GM18526 (cell line): Measurements from ENCODE around the gene CLIP3.

Experiments
- POLR2A ChIP-seq: IDR thresholded peaks from 3 replicates; pipeline ENCODE4 v1.6.1; 2011; ENCODE audit not compliant: insufficient read length; ENCODE audit errors: extremely low read depth

Gene CLIP3

DNA sequence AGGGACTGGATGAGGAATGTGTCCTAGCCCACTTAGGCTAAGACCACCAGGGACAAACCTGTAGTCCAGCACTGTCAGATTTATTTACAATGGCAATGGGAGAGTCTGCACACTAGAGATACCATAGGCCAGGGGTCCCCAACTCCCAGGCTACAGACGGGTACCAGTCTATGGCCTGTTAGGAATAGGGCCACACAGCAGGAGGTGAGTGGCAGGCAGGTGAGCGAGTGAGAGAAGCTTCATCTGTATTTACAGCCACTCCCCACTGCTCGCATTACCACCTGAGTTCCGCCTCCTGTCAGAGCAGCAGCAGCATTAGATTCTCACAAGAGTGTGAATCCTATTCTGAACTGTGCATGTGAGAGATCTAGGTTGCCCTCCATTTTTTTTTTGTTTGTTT, 19.0 kb upstream of the CLIP3 start:
- no peak for TF ChIP-seq POLR2A

DNA sequence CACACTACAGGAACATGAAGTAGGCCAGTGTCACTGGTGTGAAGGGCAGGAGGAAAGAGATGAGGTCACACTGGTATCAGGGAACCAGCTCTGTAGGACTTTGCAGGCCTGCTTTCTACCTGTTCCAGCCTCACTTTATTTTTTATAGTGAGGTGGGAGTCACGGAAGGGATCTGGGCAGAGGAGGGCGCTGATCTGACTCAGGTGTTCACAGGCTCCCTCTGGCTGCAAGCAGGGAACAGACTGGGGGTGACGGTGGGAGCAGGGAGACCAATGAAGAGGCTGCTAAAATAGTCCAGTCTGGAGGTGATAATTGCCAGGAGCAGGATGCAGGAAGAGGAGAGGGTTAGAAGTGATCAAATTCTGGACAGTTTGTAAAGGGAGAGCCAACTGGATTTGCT, 18.6 kb upstream of the CLIP3 start:
- no peak for TF ChIP-seq POLR2A

DNA sequence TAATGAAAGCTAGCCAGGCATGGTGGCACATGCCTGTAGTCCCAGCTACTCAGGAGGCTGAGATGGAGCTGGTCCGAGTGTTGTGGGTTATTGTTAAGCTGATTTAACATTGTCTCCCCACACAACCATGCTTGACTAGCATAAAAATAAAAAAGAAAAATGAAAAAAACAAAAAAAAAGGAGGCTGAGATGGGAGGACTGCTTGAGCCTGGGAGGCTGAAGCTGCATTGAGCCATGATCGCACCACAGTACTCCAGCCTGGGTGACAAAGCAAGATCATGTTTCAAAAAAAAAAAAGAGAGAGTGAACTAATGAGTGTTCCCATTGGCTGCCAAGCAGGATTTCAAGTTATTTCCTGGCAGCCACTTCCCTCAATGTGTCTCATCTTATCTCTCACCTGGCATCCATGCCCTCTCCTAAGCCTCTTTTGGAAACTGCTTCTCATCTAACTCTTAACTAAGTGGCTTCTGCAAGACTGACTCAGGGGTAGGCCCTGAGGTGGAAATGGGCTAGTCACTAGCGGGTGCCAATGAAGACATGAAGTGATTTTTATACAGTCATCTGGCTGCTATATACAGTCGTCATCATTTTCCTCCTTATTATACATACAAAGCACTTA, 16.5 kb upstream of the CLIP3 start:
- TF ChIP-seq POLR2A: no peak

DNA sequence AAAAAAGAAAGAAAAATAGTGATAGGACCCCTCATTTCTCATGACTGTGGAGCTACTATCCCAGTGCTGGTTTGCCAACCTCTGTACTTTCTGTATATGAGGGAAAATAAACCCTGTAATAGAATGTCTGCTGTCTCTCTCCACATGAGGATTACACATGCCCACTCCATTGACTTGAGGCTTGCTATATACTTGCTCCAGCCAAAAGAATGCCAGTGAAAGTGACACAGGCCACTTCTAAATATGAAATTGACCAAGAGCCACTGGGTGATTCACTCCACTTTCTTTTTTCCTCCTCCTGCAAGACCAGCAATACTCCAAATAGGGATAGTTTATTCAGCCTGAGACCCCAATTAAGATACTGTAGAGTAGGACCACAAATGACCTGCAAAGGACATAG, 15.2 kb upstream of the CLIP3 start:
- TF ChIP-seq POLR2A: no peak

DNA sequence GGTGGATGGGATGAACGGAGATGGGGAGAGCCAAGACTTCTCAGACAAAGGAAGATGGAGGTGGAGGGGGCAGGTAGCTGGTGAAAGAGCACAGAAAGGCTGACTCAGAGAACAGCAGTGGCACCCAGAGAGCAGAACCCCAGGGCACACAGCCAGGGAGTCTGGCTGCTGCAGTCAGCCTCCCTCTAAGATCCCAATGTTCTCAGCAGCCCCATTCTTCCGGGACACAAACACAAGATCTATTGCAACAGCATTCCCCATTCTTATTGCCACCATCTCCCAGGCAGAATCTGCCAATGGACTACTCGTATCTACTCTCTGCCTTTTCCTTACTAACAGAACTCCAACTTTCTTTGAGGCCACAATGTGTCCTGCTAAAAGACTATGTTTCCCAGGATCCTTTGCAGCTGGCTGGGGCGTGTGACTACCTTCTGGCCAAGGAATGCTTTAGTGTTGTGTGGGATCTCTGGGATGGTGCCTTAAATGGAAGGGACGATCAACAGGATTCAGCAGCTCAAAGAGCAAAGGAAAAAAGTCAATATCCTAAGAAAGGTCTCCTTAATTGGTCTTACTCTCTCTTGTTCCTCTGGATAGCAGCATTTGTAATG, 13.9 kb upstream of the CLIP3 start:
- no peak for TF ChIP-seq POLR2A

DNA sequence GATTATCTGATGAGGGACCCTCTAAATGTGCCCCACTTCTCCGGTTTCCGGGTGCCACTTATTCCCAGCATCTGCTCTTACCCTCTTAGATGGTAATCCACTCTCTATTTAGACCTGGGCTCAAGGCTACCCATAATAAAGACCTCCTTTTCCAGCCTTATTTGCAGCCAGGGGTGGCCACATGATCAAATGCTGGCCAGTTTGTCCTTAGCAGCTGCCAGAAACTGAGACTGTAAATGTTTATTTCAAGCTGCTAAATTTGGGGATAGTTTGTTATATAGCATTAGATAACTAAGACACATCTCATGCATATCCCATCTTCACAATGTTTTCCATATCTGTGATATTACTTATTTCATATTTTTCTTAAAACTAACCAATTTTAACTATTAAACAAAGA, 11.3 kb upstream of the CLIP3 start:
- no peak for TF ChIP-seq POLR2A

DNA sequence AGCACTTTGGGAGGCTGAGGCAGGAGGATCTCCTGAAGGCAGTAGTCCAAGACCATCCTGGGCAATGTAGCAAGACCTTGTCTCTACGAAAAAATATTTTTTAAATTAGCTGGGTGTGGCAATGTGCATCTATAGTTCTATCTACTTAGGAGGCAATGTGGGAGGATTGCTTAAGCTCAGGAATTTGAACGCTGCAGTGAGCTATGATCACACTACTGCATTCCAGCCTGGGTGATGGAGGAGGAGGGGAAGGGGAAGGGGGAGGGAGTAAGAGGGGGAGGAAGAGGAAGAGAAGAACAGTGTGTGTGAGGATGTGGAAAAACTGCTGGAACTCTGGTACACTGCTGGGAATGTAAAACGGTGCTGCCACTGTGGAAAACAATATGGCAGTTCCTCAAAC, 9.2 kb upstream of the CLIP3 start:
- TF ChIP-seq POLR2A: no peak

DNA sequence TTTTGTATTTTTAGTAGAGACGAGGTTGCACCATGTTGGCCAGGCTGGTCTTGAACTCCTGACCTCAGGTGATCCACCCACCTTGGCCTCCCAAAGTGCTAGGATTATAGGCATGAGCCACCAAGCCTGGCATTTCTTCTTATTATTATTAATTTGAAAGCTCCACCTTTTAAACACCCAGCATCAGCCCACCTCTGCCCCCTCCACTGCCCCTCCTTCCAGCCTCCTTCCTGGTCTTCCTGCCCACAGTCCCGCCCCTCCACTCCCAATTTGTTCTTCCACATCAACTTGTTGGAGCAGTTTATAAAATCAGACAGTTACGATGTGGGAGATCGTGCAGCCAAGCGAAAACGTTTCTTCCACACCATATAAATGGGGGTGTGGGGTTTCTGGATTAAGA, 7.8 kb upstream of the CLIP3 start:
- TF ChIP-seq POLR2A: no peak

DNA sequence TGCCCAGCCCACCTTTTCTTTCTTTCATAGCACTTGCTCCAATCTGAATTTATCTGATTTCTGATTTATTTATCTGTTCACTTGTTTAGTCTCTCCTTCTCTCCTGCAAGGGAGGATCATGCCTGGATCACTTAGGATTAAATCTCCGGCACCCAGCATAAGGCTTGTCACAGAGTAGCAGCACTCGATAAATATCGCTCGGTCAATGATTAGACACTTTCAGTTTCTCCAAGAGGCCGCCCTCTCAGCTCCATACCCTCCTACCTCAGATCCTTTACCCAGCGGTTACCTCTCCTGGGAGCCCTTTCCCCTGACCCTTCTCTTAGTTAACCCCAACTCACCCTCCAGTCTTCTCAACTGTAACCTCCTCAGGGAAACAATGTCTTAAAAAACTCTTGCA, 1.4 kb downstream of the CLIP3 start:
- no peak for TF ChIP-seq POLR2A

DNA sequence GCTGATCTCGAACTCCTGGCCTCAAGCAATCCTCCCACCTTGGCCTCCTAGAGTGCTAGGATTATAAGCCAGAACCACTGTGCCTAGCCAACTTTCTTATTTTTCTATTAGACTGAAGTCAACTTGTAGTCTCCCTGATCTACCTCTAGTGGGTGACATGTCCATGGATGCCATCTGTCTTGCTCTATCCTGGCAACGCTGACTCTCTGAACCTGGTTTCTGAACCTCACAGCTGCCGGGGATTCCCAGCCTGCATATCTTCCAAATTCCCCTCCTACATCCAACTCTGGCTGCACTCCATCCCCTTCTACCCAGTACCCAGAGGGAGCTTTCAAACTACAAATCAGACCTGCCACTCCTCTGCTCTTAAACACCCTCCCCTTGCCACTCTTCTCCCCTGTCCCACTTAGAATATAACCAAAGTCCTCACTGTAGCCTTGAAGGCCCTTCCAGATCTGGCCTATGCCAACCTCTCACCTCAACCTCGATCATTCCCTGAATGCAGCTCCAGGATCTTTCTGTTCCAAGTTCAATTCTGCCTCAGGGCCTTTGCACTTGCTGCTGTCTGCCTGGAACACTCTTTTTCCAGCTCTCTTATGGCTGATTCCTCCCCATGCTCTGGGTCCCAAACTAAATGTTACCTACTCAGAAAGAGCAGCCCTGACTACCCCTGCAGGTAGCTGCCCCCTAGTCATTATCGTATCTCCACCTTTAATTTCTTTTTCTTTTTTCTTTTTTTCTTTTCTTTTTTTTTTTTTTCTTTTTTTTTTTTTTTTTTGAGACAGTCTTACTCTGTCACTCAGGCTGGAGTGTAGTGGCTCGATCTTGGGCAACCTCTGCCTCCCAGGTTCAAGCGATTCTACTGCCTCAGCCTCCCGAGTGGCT, 2.2 kb downstream of the CLIP3 start:
- TF ChIP-seq POLR2A: no peak

DNA sequence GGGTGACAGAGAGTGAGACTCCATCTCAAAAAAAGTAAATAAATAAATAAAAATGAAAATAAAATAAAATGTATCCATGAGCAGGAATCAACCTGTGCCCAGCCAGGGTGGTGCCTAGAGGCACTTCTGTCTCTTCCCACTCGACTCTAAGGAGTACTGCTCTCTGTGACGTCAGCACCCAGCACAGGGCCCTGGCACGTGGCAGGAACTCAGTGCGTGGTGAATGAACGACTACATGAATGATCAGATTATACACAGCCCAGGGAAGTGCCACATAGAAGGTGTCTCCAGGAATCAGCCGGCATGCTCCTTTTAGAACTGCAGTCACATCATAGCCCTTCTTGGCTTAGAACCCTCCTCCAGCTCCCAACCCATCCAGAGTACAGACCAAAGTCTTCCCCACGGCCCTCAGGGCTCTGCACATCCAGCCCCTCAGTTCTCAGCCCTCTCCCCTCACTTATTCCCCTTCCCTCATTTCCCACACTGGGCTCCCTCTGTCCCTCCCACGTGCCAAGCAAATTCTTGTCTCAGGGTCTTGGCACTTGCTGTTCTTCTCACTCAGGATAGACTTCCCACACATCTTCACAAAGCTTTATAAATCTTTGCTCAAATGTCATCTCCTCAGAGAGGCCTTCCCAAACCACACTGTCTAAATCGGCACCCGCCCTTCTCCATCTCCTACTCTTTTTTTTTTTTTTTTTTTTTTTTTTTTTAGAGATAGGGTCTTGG, 4.2 kb downstream of the CLIP3 start:
- TF ChIP-seq POLR2A: no peak

DNA sequence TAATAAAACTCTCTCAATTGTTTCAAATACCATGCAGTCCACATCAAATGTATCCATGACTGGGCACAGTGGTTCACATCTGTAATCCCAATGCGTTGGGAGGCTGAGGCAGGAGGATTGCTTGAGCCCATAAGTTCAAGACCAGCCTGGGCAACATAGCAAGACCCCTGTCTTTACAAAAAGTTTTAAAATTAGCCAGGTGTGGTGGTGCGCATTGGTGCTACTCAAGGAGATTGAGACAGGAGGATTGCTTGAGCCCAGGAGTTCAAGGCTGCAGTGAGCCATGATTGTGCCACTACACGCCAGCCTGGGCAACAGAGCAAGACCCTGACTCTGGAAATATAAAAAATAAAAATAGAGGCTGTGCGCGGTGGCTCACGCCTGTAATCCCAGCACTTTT, 5.0 kb downstream of the CLIP3 start:
- no peak for TF ChIP-seq POLR2A

DNA sequence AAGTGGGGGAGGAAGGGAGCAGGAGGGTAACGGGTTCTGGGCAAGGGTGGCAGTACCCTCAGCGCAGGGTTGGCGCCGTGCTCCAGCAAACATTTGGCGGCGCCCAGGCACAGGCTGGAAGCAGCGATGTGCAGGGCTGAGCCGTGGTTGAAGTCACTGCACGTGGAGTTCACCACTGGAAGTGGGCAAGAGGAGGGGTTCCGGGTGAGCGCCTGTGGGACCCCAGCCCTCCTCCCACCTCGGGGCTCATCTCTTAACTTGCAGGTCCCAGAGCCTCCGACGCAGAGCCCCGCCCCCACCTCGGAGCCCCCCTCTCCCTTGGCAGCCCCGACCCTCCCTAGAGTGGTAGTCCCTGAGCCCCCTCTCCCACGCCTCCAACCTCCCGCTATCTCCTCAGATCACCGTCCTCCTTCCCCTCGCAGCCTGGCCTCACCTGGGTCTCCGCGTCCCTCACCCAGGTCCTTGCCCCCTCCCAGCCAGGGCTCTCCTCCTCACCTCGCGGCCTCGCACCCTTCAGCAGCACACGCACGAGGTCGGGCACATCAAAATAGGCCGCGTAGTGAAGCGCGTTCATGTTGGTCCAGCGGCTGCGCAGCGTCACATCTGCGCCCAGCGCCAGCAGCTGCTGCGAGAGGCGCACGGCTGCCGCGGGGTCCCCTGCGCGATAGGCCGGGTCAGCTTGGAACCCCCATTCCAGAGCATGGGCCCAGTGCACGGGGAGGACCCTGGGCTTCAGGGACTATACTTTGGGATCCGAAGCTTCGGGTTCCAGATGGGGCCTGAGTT, 6.4 kb downstream of the CLIP3 start:
- no peak for TF ChIP-seq POLR2A

DNA sequence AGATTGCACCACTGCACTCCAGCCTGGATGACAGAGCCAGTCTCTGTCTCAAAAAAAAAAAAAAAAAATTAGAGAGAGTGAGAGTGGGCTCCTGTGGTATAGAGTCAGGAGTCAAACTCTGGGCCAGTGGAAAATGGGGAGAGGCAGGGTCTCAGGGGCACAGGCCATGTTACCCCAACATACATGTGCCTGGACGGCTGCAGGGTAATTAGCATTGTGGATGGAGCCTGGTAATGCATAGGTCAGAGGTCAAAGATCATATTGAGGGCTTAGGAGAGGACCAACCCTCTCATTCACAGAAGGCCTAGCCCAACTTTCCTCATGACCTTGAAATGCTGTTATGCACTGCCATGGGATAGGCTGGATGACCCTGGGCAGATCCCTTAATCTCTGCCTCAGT, 7.1 kb downstream of the CLIP3 start:
- TF ChIP-seq POLR2A: no peak

DNA sequence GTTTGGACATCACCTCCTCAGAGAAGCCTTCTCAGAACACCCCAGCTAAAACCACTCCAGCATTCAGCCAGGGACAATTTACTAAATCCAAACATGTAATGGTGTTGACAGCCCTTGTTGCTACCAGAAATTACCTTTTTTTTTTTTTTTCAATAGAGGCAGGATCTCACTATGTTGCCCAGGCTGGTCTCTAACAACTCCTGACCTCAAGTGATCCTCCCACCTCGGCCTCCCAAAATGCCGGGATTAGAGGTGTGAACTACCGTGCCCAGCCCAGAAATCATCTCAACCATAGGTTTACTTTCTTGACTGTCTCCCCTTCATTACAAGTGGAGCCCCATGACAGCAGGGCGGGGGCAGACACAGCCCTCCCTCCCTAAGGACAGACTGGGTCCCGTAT, 9.2 kb downstream of the CLIP3 start:
- no peak for TF ChIP-seq POLR2A
